GM18858 (cell line): ENCODE data around the gene MYBBP1A.

ENCODE experiments used
- ATAC-seq: cut with Tn5 transposase; IDR thresholded peaks from one replicate; pipeline ENCODE4 v1.9.1; 2021; ENCODE audit not compliant: unreplicated experiment

Gene MYBBP1A

GRCh38 chr17:4506892-4507291, 48.3 kb downstream of the MYBBP1A start:
- no peak for ATAC-seq

DNA sequence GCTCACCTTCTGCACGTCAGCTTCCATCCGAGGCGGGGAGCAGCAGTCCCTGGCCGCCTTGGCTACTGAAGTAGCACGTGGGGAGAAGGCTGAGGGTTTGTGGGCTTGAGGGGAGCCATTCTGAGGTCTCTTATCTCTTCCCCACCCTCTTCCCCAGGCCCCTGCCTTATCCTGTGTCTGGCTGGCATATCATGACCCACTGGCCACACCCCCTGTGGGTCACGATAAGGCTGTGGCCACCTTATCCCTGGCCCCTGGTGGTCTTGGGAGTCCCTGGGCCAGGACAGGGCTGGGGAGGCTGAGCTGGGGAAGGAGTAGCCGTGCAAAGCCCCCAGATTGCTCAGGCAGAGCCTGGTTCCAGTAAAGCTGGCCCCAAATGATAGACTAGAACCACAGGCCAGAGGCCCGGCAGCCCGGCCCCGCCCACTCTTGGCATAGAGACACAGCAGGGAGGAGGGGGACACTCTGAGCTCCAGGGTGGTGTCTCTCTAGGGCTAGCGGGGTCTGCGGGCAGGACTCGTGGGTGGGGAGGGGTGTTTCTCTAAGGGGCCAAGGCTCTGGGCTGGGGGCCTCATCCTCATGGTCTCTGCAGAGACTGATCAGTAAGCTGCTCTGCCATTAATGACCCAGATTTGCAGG, 48.9 kb downstream of the MYBBP1A start:
- ATAC-seq, result no peak

- ATAC-seq, result no peak
These were observed 50.0 kb downstream of the MYBBP1A start for GRCh38 chr17:4505187-4505586.

DNA sequence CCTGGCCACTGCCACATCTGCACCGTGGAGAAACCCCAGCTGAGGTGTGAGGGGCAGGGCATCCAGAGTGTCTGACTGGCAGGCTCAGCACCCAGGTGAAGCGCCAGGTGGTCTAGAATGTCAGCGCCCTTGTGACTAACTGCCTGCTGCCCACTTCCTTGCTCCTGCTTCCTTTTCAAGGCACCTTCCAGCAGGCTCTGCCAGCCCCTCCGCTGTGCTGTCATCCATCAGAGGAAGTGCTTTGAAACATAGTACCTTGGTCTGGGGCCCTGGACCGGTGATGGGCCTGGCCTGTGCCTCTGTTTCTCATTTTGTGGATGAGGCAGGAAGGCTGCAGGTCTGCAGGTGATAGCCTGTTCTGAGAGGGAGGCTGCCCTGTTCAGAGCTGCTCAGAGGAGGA, 51.0 kb downstream of the MYBBP1A start:
- no peak for ATAC-seq

GRCh38 chr17:4503283-4504025, 51.7 kb downstream of the MYBBP1A start:
- ATAC-seq, result no peak

GRCh38 chr17:4502466-4503154, 52.6 kb downstream of the MYBBP1A start:
- no peak for ATAC-seq

DNA sequence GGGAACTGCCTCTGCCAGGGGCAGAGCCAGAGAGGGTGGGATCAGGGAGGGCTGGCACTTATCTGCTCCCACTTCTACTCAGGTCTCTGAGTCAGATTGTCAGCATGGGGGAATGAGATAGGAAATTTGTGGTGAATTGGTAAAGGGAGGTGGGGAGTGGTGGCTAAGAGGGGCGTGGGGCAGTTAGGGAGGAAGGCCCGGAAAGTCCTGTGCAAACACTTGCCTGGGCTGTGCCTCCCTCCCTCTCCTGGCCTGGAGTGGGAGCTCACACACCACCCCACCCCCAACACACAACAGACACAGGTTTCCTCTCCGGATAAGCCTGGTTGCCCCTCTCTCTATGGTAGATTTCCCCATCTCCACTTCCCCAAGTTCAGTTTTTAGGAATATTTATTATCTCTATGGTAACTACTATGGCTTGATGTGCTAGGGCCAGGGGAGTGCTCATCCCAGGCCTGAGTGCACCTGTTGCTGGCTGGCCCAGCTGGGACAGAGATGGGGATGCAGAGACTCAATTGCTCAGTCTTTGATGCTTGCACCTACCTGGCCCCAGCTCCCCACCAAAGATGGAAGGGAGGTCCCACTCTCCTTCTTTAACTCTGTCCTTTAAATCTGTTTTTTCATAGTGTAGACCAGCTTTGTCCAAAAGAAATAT, 53.8 kb downstream of the MYBBP1A start:
- no peak for ATAC-seq

- no peak for ATAC-seq
These were observed 55.0 kb downstream of the MYBBP1A start for GRCh38 chr17:4500191-4500571.

GRCh38 chr17:4499431-4500190, 55.6 kb downstream of the MYBBP1A start:
- ATAC-seq, result no peak

- ATAC-seq, result no peak
These were observed 56.5 kb downstream of the MYBBP1A start, which contains the start of gene SPNS2 for GRCh38 chr17:4498461-4499397. Gene SPNS2 (plus strand): TSS chr17:4498881. CDS start chr17:4499048, 167 bp downstream.

GRCh38 chr17:4497101-4497824, 57.9 kb downstream of the MYBBP1A start:
- no peak for ATAC-seq

DNA sequence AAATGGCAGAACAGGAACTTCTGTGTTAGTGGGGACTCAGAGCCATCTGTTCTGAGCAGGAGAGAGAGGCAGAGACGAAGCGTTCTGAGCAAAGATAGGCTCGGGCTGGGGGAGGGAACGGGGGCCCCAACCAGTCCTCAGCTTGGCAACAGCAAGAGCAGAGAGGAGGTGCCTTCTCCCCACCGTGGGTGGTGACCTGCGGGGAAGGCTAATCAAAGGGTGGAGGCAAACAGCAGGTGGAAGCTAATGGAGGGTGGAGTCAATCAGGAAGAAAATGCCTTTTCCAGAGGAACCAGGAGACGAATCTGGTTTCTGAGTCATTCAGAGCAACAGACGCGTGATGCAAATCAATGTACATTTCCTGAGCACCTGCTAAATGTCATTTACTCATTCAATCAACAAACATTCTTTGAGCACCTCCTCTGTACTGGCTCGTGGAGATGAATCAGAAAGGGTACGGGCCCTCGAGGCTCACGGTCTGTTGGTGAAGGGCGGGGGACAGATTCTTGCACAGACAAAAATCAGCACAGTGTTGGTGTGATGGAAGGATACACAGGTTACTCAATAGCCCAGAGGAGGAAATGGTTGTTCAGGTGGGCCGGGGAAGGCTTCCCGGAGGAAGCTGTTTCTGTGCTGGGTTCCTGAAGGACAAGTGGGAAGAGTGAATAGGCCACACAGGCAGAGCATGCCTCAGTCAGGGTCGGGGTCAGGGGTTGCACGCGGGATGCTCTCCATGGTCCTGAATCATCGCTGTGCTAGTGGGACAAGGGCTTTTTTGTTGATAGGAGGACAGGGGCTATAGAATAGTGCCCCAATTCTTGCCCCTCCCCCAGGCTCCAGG, 62.2 kb downstream of the MYBBP1A start:
- no peak for ATAC-seq

GRCh38 chr17:4490637-4491061, 64.5 kb downstream of the MYBBP1A start:
- ATAC-seq, result no peak

- no peak for ATAC-seq
These were observed 65.0 kb downstream of the MYBBP1A start for GRCh38 chr17:4490109-4490591.

DNA sequence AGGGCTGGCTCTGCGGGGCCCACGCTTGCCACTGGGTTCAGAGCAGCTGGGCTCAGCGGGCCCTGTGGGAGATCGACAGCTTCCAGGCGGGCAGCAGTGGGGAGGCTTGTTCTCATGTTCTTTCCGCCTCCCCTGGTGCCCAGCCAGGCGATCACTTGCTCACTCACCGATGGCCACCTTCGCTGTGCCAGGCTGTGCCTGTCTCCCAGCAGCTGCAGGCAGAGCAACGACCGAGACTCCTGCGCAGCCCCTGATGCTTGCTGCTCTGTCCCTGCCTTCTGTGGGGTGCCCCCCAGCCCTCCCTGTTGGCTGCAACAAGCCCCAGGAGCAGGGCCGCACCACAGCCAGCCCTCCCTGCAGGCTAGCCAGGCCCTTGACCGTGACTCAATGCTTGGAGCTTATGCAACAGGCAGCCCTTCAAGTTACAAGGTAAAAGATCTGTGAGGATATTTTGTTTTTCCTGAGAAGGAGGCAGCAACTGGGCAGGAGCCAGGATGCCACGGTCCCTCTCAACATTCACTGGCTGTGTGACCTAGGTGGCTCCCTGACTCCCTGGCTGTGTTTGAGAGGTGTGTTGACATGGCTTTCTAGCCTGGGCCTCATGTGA, 66.1 kb downstream of the MYBBP1A start:
- no peak for ATAC-seq
